SK-N-SH treated with all-trans-retinoic acid at 6 μM for 48 hours (cell line): ENCODE results near the gene PRKAG2.

Source experiments
- GLIS3 ChIP-seq: fragments of 250-450 bp; sonication (Bioruptor Pico); IDR thresholded peaks from 2 replicates; pipeline ENCODE4 v1.5.0; 2020; ENCODE audit warnings: mild to moderate bottlenecking, moderate library complexity
- ISL1 ChIP-seq: fragments of 250-450 bp; sonication (Bioruptor Pico); IDR thresholded peaks from 2 replicates; pipeline ENCODE4 v2.1.2; 2022; ENCODE audit warnings: mild to moderate bottlenecking, moderate library complexity
- RARB ChIP-seq: fragments of 250-450 bp; sonication (Bioruptor Pico); IDR thresholded peaks from 2 replicates; pipeline ENCODE4 v1.8.0; 2021; ENCODE audit warnings: mild to moderate bottlenecking, moderate library complexity
- TOX ChIP-seq: fragments of 250-450 bp; sonication (Bioruptor Pico); IDR thresholded peaks from 2 replicates; pipeline ENCODE4 v1.8.0; 2021; ENCODE audit warnings: mild to moderate bottlenecking, moderate library complexity, borderline replicate concordance
- ZFP3 ChIP-seq: fragments of 250-450 bp; sonication (Bioruptor Pico); IDR thresholded peaks from 2 replicates; pipeline ENCODE4 v1.5.0; 2020; ENCODE audit warnings: mild to moderate bottlenecking, moderate library complexity
- ZFP30 ChIP-seq: fragments of 450-650 bp; formaldehyde crosslinking; IDR thresholded peaks from 2 replicates; pipeline ENCODE4 v1.5.0; 2022; ENCODE audit warnings: mild to moderate bottlenecking, moderate library complexity
- TF ChIP-seq, protein P1 (sequence below): fragments of 250-450 bp; sonication (Bioruptor Pico); IDR thresholded peaks from 2 replicates; pipeline ENCODE4 v1.5.1; 2021; ENCODE audit warnings: mild to moderate bottlenecking, moderate library complexity
- TF ChIP-seq, protein P2 (sequence below): fragments of 250-450 bp; sonication (Bioruptor Pico); IDR thresholded peaks from 2 replicates; pipeline ENCODE4 v1.5.1; 2020; ENCODE audit warnings: low read depth, mild to moderate bottlenecking, moderate library complexity
- TF ChIP-seq, protein P3 (sequence below): fragments of 250-450 bp; sonication (Bioruptor Pico); IDR thresholded peaks from 2 replicates; pipeline ENCODE4 v1.8.0; 2020; ENCODE audit warnings: mild to moderate bottlenecking, moderate library complexity, borderline replicate concordance

DNA sequence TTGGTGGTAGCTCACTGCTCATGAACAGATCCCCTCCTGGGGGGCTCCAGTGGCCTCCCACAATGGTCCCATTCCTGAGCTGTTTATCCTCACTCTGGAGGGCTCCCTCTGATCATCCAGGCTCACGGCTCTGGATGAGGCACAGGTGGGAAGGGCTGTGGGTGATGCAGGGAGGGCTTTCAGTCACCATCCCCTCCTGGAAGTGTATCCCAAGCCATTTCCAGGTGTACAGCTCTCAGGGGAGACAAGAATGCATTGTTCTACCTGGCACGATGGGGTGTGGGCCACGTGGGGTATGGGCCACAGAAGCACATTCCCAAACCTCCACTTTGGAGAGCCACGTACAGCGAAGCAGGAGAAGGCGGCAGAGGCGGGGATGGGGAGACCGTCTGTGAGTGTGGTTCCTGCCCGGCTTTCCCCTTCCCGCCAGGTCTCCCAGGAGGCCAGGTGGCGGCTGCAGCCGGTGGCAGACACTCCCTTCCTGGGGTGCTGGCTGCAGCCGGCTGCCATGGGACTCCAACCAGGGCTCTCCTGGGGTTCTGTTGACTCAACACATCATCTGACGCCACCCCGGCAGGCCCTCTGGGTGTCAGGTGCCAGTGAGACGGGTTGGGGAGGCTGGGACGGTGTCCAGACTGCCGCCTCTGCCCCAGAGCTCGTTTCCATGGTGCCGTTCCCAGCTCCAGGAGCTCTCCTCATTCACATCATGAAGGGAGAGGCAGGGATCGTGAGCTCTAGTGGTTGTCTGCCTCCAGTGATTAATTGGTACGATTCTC, 187.5 kb downstream of the PRKAG2 start:
- TF ChIP-seq TOX (CRISPR knock-in tag), result no peak
- TF ChIP-seq, protein P1, sequence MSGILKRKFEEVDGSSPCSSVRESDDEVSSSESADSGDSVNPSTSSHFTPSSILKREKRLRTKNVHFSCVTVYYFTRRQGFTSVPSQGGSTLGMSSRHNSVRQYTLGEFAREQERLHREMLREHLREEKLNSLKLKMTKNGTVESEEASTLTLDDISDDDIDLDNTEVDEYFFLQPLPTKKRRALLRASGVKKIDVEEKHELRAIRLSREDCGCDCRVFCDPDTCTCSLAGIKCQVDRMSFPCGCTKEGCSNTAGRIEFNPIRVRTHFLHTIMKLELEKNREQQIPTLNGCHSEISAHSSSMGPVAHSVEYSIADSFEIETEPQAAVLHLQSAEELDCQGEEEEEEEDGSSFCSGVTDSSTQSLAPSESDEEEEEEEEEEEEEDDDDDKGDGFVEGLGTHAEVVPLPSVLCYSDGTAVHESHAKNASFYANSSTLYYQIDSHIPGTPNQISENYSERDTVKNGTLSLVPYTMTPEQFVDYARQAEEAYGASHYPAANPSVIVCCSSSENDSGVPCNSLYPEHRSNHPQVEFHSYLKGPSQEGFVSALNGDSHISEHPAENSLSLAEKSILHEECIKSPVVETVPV (CRISPR knock-in tag), result no peak
- TF ChIP-seq ZFP3, result no peak
- no peak for TF ChIP-seq RARB (CRISPR knock-in tag)
- TF ChIP-seq, protein P2, sequence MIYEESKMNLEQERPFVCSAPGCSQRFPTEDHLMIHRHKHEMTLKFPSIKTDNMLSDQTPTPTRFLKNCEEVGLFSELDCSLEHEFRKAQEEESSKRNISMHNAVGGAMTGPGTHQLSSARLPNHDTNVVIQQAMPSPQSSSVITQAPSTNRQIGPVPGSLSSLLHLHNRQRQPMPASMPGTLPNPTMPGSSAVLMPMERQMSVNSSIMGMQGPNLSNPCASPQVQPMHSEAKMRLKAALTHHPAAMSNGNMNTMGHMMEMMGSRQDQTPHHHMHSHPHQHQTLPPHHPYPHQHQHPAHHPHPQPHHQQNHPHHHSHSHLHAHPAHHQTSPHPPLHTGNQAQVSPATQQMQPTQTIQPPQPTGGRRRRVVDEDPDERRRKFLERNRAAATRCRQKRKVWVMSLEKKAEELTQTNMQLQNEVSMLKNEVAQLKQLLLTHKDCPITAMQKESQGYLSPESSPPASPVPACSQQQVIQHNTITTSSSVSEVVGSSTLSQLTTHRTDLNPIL (CRISPR knock-in tag), result no peak
- TF ChIP-seq GLIS3, result no peak
- no peak for TF ChIP-seq ZFP30 (CRISPR knock-in tag)
- TF ChIP-seq ISL1 (CRISPR knock-in tag), result no peak
- TF ChIP-seq, protein P3, sequence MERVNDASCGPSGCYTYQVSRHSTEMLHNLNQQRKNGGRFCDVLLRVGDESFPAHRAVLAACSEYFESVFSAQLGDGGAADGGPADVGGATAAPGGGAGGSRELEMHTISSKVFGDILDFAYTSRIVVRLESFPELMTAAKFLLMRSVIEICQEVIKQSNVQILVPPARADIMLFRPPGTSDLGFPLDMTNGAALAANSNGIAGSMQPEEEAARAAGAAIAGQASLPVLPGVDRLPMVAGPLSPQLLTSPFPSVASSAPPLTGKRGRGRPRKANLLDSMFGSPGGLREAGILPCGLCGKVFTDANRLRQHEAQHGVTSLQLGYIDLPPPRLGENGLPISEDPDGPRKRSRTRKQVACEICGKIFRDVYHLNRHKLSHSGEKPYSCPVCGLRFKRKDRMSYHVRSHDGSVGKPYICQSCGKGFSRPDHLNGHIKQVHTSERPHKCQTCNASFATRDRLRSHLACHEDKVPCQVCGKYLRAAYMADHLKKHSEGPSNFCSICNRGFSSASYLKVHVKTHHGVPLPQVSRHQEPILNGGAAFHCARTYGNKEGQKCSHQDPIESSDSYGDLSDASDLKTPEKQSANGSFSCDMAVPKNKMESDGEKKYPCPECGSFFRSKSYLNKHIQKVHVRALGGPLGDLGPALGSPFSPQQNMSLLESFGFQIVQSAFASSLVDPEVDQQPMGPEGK (CRISPR knock-in tag), result no peak
